Neural progenitor cell (in vitro differentiated cells): ENCODE measurements around the gene SSR2. TPM values are rescaled to one million over a fixed set of nuclear protein-coding genes. Genes with fewer than 3 reads are reported as not detected.

Experiments used
- DNase-seq: peaks from one replicate; pipeline ENCODE4 v3.0.0-alpha.2; 2016; ENCODE audit warnings: low spot score
- H2AFZ ChIP-seq: fragments of 200-600 bp; sonication (generic); replicated peaks from 2 replicates; pipeline ENCODE4 v1.6.1; 2016; ENCODE audit warnings: antibody characterized with exemption
- H3F3A ChIP-seq: fragments of 200-600 bp; sonication (generic); 2 replicates; pipeline ENCODE4 v1.6.1; 2016; ENCODE audit warnings: antibody characterized with exemption, low read depth
- H3K27ac ChIP-seq: fragments of 200-600 bp; sonication (generic); 2 replicates; pipeline ENCODE4 v1.5.1; 2016; ENCODE audit warnings: mild to moderate bottlenecking
- H3K27me3 ChIP-seq: fragments of 200-600 bp; sonication (generic); 2 replicates; pipeline ENCODE4 v1.6.1; 2016; ENCODE audit warnings: mild to moderate bottlenecking, moderate library complexity
- H3K36me3 ChIP-seq: fragments of 200-600 bp; sonication (generic); 2 replicates; pipeline ENCODE4 v1.5.1; 2016
- H3K4me1 ChIP-seq: fragments of 200-600 bp; sonication (generic); 2 replicates; pipeline ENCODE4 v1.6.1; 2016; ENCODE audit warnings: mixed run types
- H3K4me2 ChIP-seq: fragments of 200-600 bp; sonication (generic); 2 replicates; pipeline ENCODE4 v1.6.1; 2016
- H3K4me3 ChIP-seq: fragments of 200-600 bp; sonication (generic); 2 replicates; pipeline ENCODE4 v1.5.1; 2016
- H3K79me2 ChIP-seq: fragments of 200-600 bp; sonication (generic); 2 replicates; pipeline ENCODE4 v1.6.1; 2016; ENCODE audit warnings: low read depth
- H3K9ac ChIP-seq: fragments of 200-600 bp; sonication (generic); 2 replicates; pipeline ENCODE4 v1.6.1; 2016
- H3K9me3 ChIP-seq: fragments of 200-600 bp; sonication (generic); 2 replicates; pipeline ENCODE4 v1.5.1; 2016; ENCODE audit warnings: low read depth
- H4K20me1 ChIP-seq: fragments of 200-600 bp; sonication (generic); 2 replicates; pipeline ENCODE4 v1.6.1; 2016; ENCODE audit warnings: low read depth
- H3K27ac Mint-ChIP-seq: 3 replicates; pipeline ENCODE4 v1.8.0; 2021; ENCODE audit warnings: mixed read lengths
- H3K27me3 Mint-ChIP-seq: 2 replicates; pipeline ENCODE4 v1.8.0; 2022; ENCODE audit warnings: low read depth, mild to moderate bottlenecking, inconsistent platforms, moderate library complexity, mixed read lengths; ENCODE audit not compliant: insufficient read depth
- H3K36me3 Mint-ChIP-seq: 3 replicates; pipeline ENCODE4 v1.8.0; 2021; ENCODE audit warnings: mixed read lengths
- H3K4me1 Mint-ChIP-seq: 3 replicates; pipeline ENCODE4 v1.8.0; 2021; ENCODE audit warnings: mixed read lengths
- H3K4me3 Mint-ChIP-seq: 3 replicates; pipeline ENCODE4 v1.8.0; 2021; ENCODE audit warnings: mild to moderate bottlenecking, moderate library complexity, mixed read lengths
- H3K9me3 Mint-ChIP-seq: 3 replicates; pipeline ENCODE4 v1.8.0; 2020; ENCODE audit warnings: mixed read lengths
- CTCF ChIP-seq: fragments of 200-600 bp; sonication (generic); IDR thresholded peaks from 2 replicates; pipeline ENCODE4 v1.5.1; 2017; ENCODE audit warnings: antibody characterized with exemption, mild to moderate bottlenecking
- EZH2 ChIP-seq: fragments of 200-600 bp; sonication (generic); IDR thresholded peaks from 2 replicates; pipeline ENCODE4 v1.6.1; 2017; ENCODE audit warnings: antibody characterized with exemption, mild to moderate bottlenecking, moderate library complexity
- EZH2phosphoT487 ChIP-seq: fragments of 200-600 bp; sonication (generic); IDR thresholded peaks from 2 replicates; pipeline ENCODE4 v1.6.1; 2017; ENCODE audit warnings: antibody characterized with exemption
- total RNA-seq: library from RNA; depleted of rRNA; stranded (reverse); fragments of >200 nt; gene quantifications from 2 replicates; pipeline ENCODE4 v1.2.3, GENCODE V29; 2015; ENCODE audit warnings: low replicate concordance

Gene SSR2
- total RNA-seq, 1 donor from 2014 or later = 293 TPM

- Mint-ChIP-seq H3K36me3 (no peaks in the 10 kb centered on the region), H3K27ac (peak overlapping the region; percentile 28), H3K4me1 (peaks cover 12% of the 10 kb centered on the region), H3K27me3 (peaks cover 2% of the 10 kb centered on the region), H3K4me3 (peak overlapping the region; percentile 48), H3K9me3 (no peaks in the 10 kb centered on the region)
- Histone ChIP-seq H3K27ac (no peak overlapping the region), H3K4me1 (peaks cover 2% of the 10 kb centered on the region), H3K9ac (no peak overlapping the region), H3K9me3 (no peaks in the 10 kb centered on the region), H3K36me3 (no peaks in the 10 kb centered on the region), H3K79me2 (no peaks in the 10 kb centered on the region), H3K4me3 (no peak overlapping the region), H2AFZ (peak overlapping the region; percentile 99), H3K4me2 (peak overlapping the region; percentile 35), H4K20me1 (no peaks in the 10 kb centered on the region), H3K27me3 (peaks cover 31% of the 10 kb centered on the region), H3F3A (peaks cover 4% of the 10 kb centered on the region)
- TF ChIP-seq CTCF (peak; percentile 79), EZH2 (no peak)
- peak; percentile 84 for DNase-seq
These were observed 5.1 kb upstream of the SSR2 start for GRCh38 chr1:156025876-156026275.

- Histone ChIP-seq H3K9ac (no peak overlapping the region), H3K4me2 (no peak overlapping the region), H3K36me3 (no peaks in the 10 kb centered on the region), H4K20me1 (peaks cover 6% of the 10 kb centered on the region), H3K9me3 (no peaks in the 10 kb centered on the region), H3K79me2 (peaks cover 9% of the 10 kb centered on the region), H3K27me3 (peaks cover 31% of the 10 kb centered on the region), H3K27ac (no peak overlapping the region), H3K4me3 (no peak overlapping the region), H3F3A (peaks cover 4% of the 10 kb centered on the region), H3K4me1 (peaks cover 4% of the 10 kb centered on the region), H2AFZ (no peak overlapping the region)
- DNase-seq = no peak
- Mint-ChIP-seq H3K4me3 (no peak overlapping the region), H3K27ac (no peak overlapping the region), H3K9me3 (no peaks in the 10 kb centered on the region), H3K36me3 (peaks cover 2% of the 10 kb centered on the region), H3K4me1 (peaks cover 18% of the 10 kb centered on the region), H3K27me3 (peaks cover 4% of the 10 kb centered on the region)
- TF ChIP-seq EZH2 = no peak
These were observed 4.0 kb upstream of the SSR2 start for GRCh38 chr1:156024801-156025200.

GRCh38 chr1:156021954-156022353 lies 1.2 kb upstream of the SSR2 start:
- Histone ChIP-seq H3F3A (peaks cover 4% of the 10 kb centered on the region), H3K36me3 (peaks cover 7% of the 10 kb centered on the region), H3K79me2 (peaks cover 35% of the 10 kb centered on the region), H4K20me1 (peaks cover 7% of the 10 kb centered on the region), H3K4me3 (no peak overlapping the region), H3K4me1 (peaks cover 7% of the 10 kb centered on the region), H3K27me3 (peaks cover 31% of the 10 kb centered on the region), H2AFZ (no peak overlapping the region), H3K27ac (no peak overlapping the region), H3K9ac (no peak overlapping the region), H3K9me3 (no peaks in the 10 kb centered on the region), H3K4me2 (no peak overlapping the region)
- Mint-ChIP-seq H3K27ac (no peak overlapping the region), H3K4me3 (no peak overlapping the region), H3K27me3 (peaks cover 4% of the 10 kb centered on the region), H3K9me3 (no peaks in the 10 kb centered on the region), H3K4me1 (peaks cover 24% of the 10 kb centered on the region), H3K36me3 (peaks cover 13% of the 10 kb centered on the region)
- no peak for DNase-seq
- no peak for TF ChIP-seq EZH2
- TF ChIP-seq CTCF = no peak
- no peak for TF ChIP-seq EZH2phosphoT487

- Mint-ChIP-seq H3K27ac (no peak overlapping the region), H3K27me3 (peaks cover 4% of the 10 kb centered on the region), H3K36me3 (peaks cover 20% of the 10 kb centered on the region), H3K9me3 (no peaks in the 10 kb centered on the region), H3K4me3 (peak overlapping the region; percentile 98), H3K4me1 (peaks cover 23% of the 10 kb centered on the region)
- H3K9ac ChIP-seq = no peak overlapping the region
- TF ChIP-seq EZH2phosphoT487 (no peak), EZH2 (no peak), CTCF (no peak)
- H3K4me3 ChIP-seq = peak overlapping the region; percentile 94
- no peak overlapping the region for H3K27ac ChIP-seq
- H3K79me2 ChIP-seq = peaks cover 39% of the 10 kb centered on the region
- H3K9me3 ChIP-seq = no peaks in the 10 kb centered on the region
- peaks cover 6% of the 10 kb centered on the region for H3K4me1 ChIP-seq
- H3F3A ChIP-seq = peaks cover 1% of the 10 kb centered on the region
- H3K36me3 ChIP-seq = peaks cover 13% of the 10 kb centered on the region
- H3K4me2 ChIP-seq = peak overlapping the region; percentile 96
- no peak for DNase-seq
- peak overlapping the region; percentile 79 for H2AFZ ChIP-seq
- H4K20me1 ChIP-seq = peaks cover 7% of the 10 kb centered on the region
- peaks cover 31% of the 10 kb centered on the region for H3K27me3 ChIP-seq
These were observed 310 bp upstream of the SSR2 start for GRCh38 chr1:156021093-156021428.
